ENCODE data around the gene LRRC71. TPM values are rescaled to one million over a fixed set of nuclear protein-coding genes. Genes with fewer than 3 reads are reported as not detected.

Gene LRRC71
- total RNA-seq, 1 experiment from 2014 or later = not detected

DNA sequence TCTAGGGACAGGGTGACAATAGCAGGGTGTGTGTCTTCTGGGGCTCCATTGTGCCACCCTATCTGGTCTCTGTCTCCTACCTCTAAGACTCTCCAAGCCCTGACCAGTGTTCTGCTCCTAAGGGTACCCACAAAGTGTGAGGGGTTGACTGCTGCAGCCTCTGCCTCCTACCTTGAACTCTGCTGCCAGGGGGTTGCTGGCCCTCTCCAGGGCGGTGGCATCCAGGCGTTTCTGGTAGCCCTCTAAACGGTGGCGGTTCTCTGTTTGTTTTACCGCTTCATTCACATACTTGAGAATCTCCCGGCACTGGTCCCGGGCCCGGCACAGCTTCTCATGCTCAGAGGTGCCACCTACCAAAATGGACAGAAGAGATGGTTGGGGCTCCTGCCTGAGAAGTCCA, 24.4 kb downstream of the LRRC71 start:
- CTCF ChIA-PET = no interaction called here
- BruUV-seq (replicated peaks) = no TSS peak
- Mint-ChIP-seq H3K9me3 (ENCODE audit: unreplicated experiment) (no peaks in the 10 kb centered on the region), H3K27me3 (ENCODE audit: insufficient read depth, unreplicated experiment) (no peaks in the 10 kb centered on the region), H3K4me3 (ENCODE audit: unreplicated experiment) (no peak overlapping the region), H3K36me3 (ENCODE audit: insufficient read depth, unreplicated experiment) (peaks cover 60% of the 10 kb centered on the region), H3K4me1 (ENCODE audit: low read depth, unreplicated experiment) (no peaks in the 10 kb centered on the region), H3K27ac (ENCODE audit: unreplicated experiment) (no peak overlapping the region)
- Histone ChIP-seq H3K27me3 (replicated peaks; ENCODE audit: control insufficient read depth, insufficient read depth, low read length) (no peaks in the 10 kb centered on the region), H3K4me3 (ENCODE audit: low read depth, low read length) (no peak overlapping the region), H3K9me3 (no peaks in the 10 kb centered on the region), H3K4me1 (no peaks in the 10 kb centered on the region), H3K36me3 (ENCODE audit: control insufficient read depth, insufficient read depth, low read length) (peaks cover 3% of the 10 kb centered on the region)
- DNase-seq = peak in 1 of 2 experiments; percentile 14
- no peak for TF ChIP-seq CTCF (IDR thresholded peaks at IDR 0.05; ENCODE audit: insufficient read depth in 1 of 2, low read depth in 1 of 2, low read length in 1 of 2, severe bottlenecking in 1 of 2, unreplicated experiment in 1 of 2)
- intact Hi-C loops (cut with micrococcal nuclease; ENCODE audit: unreplicated experiment) = no loop called here
- POLR2A ChIA-PET = no interaction called here

DNA sequence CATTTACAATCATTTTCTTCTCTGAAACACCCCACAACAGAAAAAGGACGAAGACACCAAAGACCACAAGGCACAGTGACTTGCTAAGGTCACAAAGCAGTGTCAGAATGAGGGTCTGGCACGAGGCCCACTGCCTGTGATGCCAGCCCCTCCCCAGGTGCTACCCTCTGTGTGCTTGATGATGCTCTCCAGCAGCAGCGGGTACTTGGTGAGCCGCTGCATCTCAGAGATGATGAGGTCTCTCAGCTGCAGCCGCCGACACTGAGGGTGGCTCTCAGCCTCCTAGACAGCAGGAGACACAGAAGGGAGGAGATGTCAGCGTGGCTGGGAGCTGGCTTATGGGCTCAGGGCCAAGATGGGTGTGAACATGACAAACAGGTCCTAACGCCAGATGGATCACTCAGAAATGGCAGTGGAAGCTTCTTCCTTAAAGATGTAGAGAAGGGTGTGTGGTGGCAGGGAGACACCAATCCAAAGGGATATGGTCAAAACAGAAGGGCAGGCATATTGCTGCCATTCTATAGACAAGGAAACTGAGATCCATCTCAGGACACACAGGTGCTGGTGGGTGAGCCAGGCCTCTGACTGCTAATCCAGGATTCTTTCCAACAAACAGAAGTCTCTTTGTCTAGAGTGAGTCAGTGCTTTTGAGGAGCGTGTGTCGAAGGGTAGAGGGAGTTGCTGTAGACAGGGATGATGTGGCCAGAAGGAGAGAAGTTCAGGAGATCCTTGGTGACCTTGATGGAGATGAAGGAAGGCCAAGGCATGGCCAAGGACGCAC, 25.6 kb downstream of the LRRC71 start:
- H3K36me3 Mint-ChIP-seq (ENCODE audit: insufficient read depth, unreplicated experiment) = peaks cover 67% of the 10 kb centered on the region
- peaks cover 1% of the 10 kb centered on the region; the same call in 1 of the 2 replicates for H3K36me3 ChIP-seq (ENCODE audit: control insufficient read depth, insufficient read depth, low read length)
- no peak for TF ChIP-seq CTCF (IDR thresholded peaks at IDR 0.05; ENCODE audit: insufficient read depth in 1 of 2, low read depth in 1 of 2, low read length in 1 of 2, severe bottlenecking in 1 of 2, unreplicated experiment in 1 of 2)

GRCh38 chr1:156947127-156947526, 26.7 kb downstream of the LRRC71 start:
- H3K4me3 Mint-ChIP-seq (ENCODE audit: unreplicated experiment) = no peak overlapping the region
- H3K27ac Mint-ChIP-seq (ENCODE audit: unreplicated experiment) = no peak overlapping the region
- H3K9me3 Mint-ChIP-seq (ENCODE audit: unreplicated experiment) = no peaks in the 10 kb centered on the region
- H3K36me3 Mint-ChIP-seq (ENCODE audit: insufficient read depth, unreplicated experiment) = peaks cover 74% of the 10 kb centered on the region
- no peak for DNase-seq
- intact Hi-C loops (cut with micrococcal nuclease; ENCODE audit: unreplicated experiment) = no loop called here
- no peaks in the 10 kb centered on the region for H3K27me3 Mint-ChIP-seq (ENCODE audit: insufficient read depth, unreplicated experiment)
- peaks cover 1% of the 10 kb centered on the region; the same call in 1 of the 2 replicates for H3K36me3 ChIP-seq (ENCODE audit: control insufficient read depth, insufficient read depth, low read length)
- POLR2A ChIA-PET = no interaction called here
- BruUV-seq (replicated peaks) = no TSS peak
- H3K4me3 ChIP-seq (ENCODE audit: low read depth, low read length) = no peak overlapping the region
- CTCF ChIA-PET = no interaction called here
- H3K27me3 ChIP-seq (replicated peaks; ENCODE audit: control insufficient read depth, insufficient read depth, low read length) = no peaks in the 10 kb centered on the region
- no peaks in the 10 kb centered on the region for H3K9me3 ChIP-seq
- H3K4me1 Mint-ChIP-seq (ENCODE audit: low read depth, unreplicated experiment) = no peaks in the 10 kb centered on the region
- TF ChIP-seq CTCF (IDR thresholded peaks at IDR 0.05; ENCODE audit: insufficient read depth in 1 of 2, low read depth in 1 of 2, low read length in 1 of 2, severe bottlenecking in 1 of 2, unreplicated experiment in 1 of 2) = no peak
- no peaks in the 10 kb centered on the region for H3K4me1 ChIP-seq

More for the DNA sequence above, 25.6 kb downstream of the LRRC71 start:
- Mint-ChIP-seq H3K27me3 (ENCODE audit: insufficient read depth, unreplicated experiment) (no peaks in the 10 kb centered on the region), H3K4me3 (ENCODE audit: unreplicated experiment) (no peak overlapping the region), H3K27ac (ENCODE audit: unreplicated experiment) (no peak overlapping the region), H3K4me1 (ENCODE audit: low read depth, unreplicated experiment) (no peaks in the 10 kb centered on the region), H3K9me3 (ENCODE audit: unreplicated experiment) (no peaks in the 10 kb centered on the region)
- ChIA-PET POLR2A (no interaction called here), CTCF (no interaction called here)
- intact Hi-C loops (cut with micrococcal nuclease; ENCODE audit: unreplicated experiment) = no loop called here
- H3K4me1 ChIP-seq = no peaks in the 10 kb centered on the region
- BruUV-seq (replicated peaks) = no TSS peak
- no peak overlapping the region for H3K4me3 ChIP-seq (ENCODE audit: low read depth, low read length)
- H3K9me3 ChIP-seq = no peaks in the 10 kb centered on the region
- DNase-seq = peak in 1 of 2 experiments; percentile 9
- no peaks in the 10 kb centered on the region for H3K27me3 ChIP-seq (replicated peaks; ENCODE audit: control insufficient read depth, insufficient read depth, low read length)

All from Caco-2 (cell line).